Right cardiac atrium (tissue), 5 donors: Measurements from ENCODE around the gene SLC10A4. TPM values are rescaled to one million over a fixed set of nuclear protein-coding genes. Genes with fewer than 3 reads are reported as not detected.
"Not testable (repeated sequence)": the region's sequence is repeated elsewhere in the genome, so short reads cannot be mapped to it uniquely, and the experiment has no call there.

Experiments used
- ATAC-seq, 2 donors: fragments of 200-7000 bp; cut with Tn5 transposase; one replicate each; pipeline versions ENCODE4 v1.8.0 to v1.9.1; 2020; ENCODE audit warnings: moderate library complexity in 2 of 2, mild to moderate bottlenecking in 1 of 2
- DNase-seq, 3 donors: peaks; one replicate each; pipeline ENCODE4 v3.0.0-alpha.2; 2020
- H3K27ac ChIP-seq: one replicate; pipeline ENCODE4 v1.5.1; 2013; ENCODE audit warnings: mild to moderate bottlenecking, low read length, control low read depth, moderate library complexity
- H3K27me3 ChIP-seq: one replicate; pipeline ENCODE4 v1.6.1; 2013; ENCODE audit not compliant: control insufficient read depth, insufficient read depth
- H3K4me1 ChIP-seq: one replicate; pipeline ENCODE4 v1.6.1; 2013; ENCODE audit warnings: low read length; ENCODE audit not compliant: control insufficient read depth, insufficient read depth
- H3K4me3 ChIP-seq: one replicate; pipeline ENCODE4 v1.5.1; 2013; ENCODE audit warnings: low read length, control low read depth
- H3K9me3 ChIP-seq: one replicate; pipeline ENCODE4 v1.6.1; 2013; ENCODE audit warnings: low read length; ENCODE audit not compliant: control insufficient read depth
- WGBS: extraction: QIAGEN DNeasy Blood & Tissue Kit; methylation state at CpG from one replicate; pipeline ENCODE4 v1.1.7; 2013; 5-methylcytosine and 5-hydroxymethylcytosine counted together
- intact Hi-C, 4 donors: fragments of 100-400 bp; cut with DNase I; formaldehyde crosslinking; loops; one replicate each; pipeline versions ENCODE4 v1.11.0 to v1.14.0; 2022 to 2023
- long read RNA-seq, 4 donors: library from polyadenylated mRNA; unstranded; transcript quantifications; one replicate each; pipeline ENCODE4 v2.0.0, GENCODE V29; 2020 to 2021
- polyA plus RNA-seq: library from polyadenylated mRNA; stranded (reverse); fragments of 200-250 nt; gene quantifications from one replicate; pipeline ENCODE4 v1.2.3, GENCODE V29; 2013
- total RNA-seq, 4 donors: library from RNA; stranded (reverse); fragmentation: NEBNext Ultra II Directional; extraction: Animal tissue kit (Norgen Biotek cat#: 25700); gene quantifications; one replicate each; pipeline ENCODE4 v1.2.1, GENCODE V29; 2021
- donor health status: healthy with polysubstance abuse.
- donor health status: DM: no; HTN: yes; CAD: no.
- donor health status: DM: no; HTN: no; CAD: no.
- donor health status: DM: no; HTN: yes; CAD: no; lungs with severe emphysema.
- donor health status: DM: yes; HTN: yes; CAD: no.

SLC10A4 gene, protein sequence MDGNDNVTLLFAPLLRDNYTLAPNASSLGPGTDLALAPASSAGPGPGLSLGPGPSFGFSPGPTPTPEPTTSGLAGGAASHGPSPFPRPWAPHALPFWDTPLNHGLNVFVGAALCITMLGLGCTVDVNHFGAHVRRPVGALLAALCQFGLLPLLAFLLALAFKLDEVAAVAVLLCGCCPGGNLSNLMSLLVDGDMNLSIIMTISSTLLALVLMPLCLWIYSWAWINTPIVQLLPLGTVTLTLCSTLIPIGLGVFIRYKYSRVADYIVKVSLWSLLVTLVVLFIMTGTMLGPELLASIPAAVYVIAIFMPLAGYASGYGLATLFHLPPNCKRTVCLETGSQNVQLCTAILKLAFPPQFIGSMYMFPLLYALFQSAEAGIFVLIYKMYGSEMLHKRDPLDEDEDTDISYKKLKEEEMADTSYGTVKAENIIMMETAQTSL
- total RNA-seq: under 1 TPM in 1 of 4 donors, not detected in 3; 0.25 TPM
- 0.09 TPM for polyA plus RNA-seq
- long read RNA-seq, donor 1: 0 reads
- long read RNA-seq, donor 2, partial matches to known transcripts: 0 of 1 reads
- long read RNA-seq, donor 2, other reads (novel, unspliced or antisense): 0 of 1 reads
- long read RNA-seq, donor 3: 0 reads
- long read RNA-seq, donor 4, partial matches to known transcripts: 0 of 1 reads
- long read RNA-seq, donor 4, other reads (novel, unspliced or antisense): 0 of 1 reads

DNA sequence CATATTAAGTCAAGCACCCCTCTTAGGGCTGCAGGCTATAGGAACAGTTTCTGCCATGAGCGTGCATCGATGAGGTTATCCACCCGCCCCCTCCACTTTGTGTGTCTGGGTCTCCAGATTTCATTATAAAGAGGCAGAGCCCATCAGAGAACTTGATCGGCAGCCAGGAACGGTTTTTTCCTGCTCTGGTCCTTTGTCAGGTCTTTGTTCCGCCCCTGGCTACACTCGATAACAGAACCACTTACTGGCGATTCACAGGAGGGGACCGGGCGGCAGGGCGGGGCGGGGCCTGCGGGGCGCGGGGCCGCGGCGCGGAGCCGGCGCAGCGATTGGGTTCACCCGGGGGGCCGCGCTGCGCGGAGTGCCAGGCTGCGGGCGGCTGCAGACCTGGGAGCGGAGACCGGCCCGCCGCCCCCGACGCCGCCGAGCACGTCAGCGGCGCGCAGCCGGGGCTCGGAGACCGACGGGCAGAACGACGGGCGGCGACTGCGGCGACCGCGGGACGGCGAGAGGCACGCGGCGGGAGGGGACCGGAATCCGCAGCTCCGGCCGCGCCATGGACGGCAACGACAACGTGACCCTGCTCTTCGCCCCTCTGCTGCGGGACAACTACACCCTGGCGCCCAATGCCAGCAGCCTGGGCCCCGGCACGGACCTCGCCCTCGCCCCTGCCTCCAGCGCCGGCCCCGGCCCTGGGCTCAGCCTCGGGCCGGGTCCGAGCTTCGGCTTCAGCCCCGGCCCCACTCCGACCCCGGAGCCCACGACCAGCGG is at the start of gene SLC10A4:
Gene SLC10A4 (plus strand): TSS at position 338 of the 771 bp plus-strand sequence. CDS start 219 bp downstream, at position 557.
- ATAC-seq (peak in 1 of 2 donors; percentile 22), DNase-seq (peak in 2 of 3 donors; percentile 50 to 53)
- intact Hi-C loops: no loop called here
- no peak within 1 kb of the TSS for H3K27ac ChIP-seq
- H3K4me3 ChIP-seq: peak within 1 kb of the TSS; percentile 61
- no peaks in the 10 kb centered on the region for H3K9me3 ChIP-seq
- no peaks in the 10 kb centered on the region for H3K4me1 ChIP-seq
- no peaks in the 10 kb centered on the region for H3K27me3 ChIP-seq
- 3% methylated on average over 85 of the region's 85 CpGs for WGBS

DNA sequence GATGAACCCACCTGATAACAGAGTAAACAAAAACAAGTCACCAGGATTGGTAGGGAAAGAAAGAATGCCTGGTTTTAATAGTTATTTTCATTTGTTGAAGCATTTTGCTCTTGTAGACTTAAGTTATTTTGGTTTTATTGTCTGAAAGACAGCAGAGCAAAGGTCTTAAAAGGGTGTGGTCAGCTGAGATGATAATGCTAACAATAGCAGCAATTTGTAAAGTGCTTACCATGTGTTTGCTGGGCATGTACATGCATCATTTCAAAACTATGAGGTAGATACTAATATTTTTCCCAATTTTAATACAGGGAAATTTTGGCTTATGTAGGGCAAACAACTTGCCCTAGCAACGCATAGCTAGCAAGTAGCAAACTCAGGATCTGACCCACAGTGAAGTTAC is 46.8 kb upstream of the SLC10A4 start:
- ATAC-seq (no peak), DNase-seq (no peak)
- Histone ChIP-seq H3K4me3 (no peak overlapping the region), H3K4me1 (no peaks in the 10 kb centered on the region), H3K27ac (no peak overlapping the region), H3K27me3 (no peaks in the 10 kb centered on the region), H3K9me3 (no peaks in the 10 kb centered on the region)
- intact Hi-C loops: no loop called here
- 91% methylated on average over 1 of the region's 1 CpG for WGBS

DNA sequence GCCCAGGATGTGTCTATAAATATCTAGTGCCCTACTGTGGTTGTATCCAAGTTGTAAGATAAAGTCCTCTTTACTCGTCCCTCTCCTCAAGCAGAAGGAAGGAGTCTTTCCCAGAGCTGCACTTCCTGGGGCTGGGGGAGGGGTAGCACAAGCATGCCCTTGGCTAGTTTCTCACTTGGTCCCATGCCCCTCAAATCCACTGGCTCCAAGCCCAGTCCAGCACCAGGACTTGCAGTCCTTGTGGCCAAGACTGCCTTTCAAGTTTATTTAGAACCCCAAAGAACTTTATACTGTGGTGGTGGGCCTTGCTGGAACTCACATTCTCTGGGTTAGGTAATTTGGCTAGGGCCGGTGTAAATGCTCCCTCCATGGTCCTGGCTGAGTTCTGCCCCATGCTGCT is 43.2 kb upstream of the SLC10A4 start:
- Histone ChIP-seq H3K9me3 (no peaks in the 10 kb centered on the region), H3K27me3 (no peaks in the 10 kb centered on the region), H3K27ac (no peak overlapping the region), H3K4me3 (no peak overlapping the region), H3K4me1 (no peaks in the 10 kb centered on the region)
- ATAC-seq: no peak
- 44% methylated on average over 2 of the region's 2 CpGs for WGBS
- intact Hi-C loops: no loop called here
- DNase-seq: no peak

DNA sequence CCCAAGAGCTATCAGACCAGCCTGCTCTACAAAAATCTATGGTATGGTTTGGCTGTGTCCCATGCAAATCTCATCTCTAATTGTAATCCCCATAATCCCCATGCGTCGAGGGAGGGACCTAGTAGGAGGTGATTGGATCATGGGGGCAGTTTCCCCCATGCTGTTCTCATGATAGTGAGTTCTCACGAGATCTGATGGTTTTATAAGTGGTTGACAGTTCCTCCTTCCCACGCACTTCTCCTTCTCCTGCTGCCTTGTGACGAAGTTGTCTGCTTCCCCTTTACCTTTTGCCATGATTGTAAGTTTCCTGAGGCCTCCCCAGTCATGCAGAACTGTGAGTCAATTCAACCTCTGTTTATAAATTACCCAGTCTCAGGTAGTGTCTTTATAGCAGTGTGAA is 42.2 kb upstream of the SLC10A4 start:
- H3K27me3 ChIP-seq, intact Hi-C loops, H3K9me3 ChIP-seq, DNase-seq, H3K27ac ChIP-seq, ATAC-seq, H3K4me3 ChIP-seq, H3K4me1 ChIP-seq: not testable (repeated sequence)
- WGBS: 76% methylated on average over 5 of the region's 5 CpGs

DNA sequence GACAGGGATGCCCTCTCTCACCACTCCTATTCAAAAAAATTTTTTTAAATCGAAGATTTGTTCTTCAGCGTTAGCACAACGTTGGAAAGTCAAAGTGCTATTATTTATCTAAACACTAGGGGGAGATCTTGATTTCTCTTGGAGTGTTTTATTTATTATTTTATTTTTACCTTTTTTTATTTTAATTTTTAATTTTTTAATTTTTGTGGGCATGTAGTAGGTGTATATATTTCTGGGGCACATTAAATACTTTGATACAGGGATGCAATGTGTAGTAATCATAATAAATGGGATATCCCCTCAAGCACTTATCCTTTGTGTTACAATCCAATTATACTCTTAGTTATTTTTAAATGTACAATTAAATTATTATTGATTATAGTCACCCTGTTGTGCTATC is 37.4 kb upstream of the SLC10A4 start:
- ATAC-seq: no peak
- Histone ChIP-seq H3K9me3 (no peaks in the 10 kb centered on the region), H3K4me1 (no peaks in the 10 kb centered on the region), H3K27ac (no peak overlapping the region), H3K4me3 (no peak overlapping the region), H3K27me3 (no peaks in the 10 kb centered on the region)
- intact Hi-C loops: loop anchor here in 1 of 4 donors (5.0 kb wide), 1 partner anchor 517 kb away; no protein-coding TSS in a partner anchor
- DNase-seq: no peak
- 9% methylated on average over 3 of the region's 3 CpGs for WGBS

DNA sequence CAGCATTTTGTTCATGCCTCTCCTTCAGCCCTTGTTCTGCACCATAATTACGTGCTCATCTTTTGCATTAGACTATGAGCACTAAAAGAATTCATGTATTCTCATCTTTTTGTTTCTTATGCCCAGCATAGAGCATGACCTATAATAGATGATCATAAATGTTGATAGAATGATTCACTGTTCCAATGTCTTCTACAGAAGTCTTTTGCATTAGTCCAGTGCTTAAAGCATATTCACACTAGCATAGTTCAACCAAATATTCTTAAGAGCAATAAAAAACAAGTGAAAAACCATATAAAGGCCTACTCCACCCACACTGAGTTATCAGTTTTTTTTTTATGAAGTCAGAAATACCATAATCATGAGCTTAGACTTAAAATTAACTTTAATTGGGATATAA is 36.5 kb upstream of the SLC10A4 start:
- H3K27me3 ChIP-seq: no peaks in the 10 kb centered on the region
- no peaks in the 10 kb centered on the region for H3K9me3 ChIP-seq
- no peak overlapping the region for H3K4me3 ChIP-seq
- DNase-seq (no peak), ATAC-seq (no peak)
- no peak overlapping the region for H3K27ac ChIP-seq
- H3K4me1 ChIP-seq: no peaks in the 10 kb centered on the region
- 94% methylated on average over 1 of the region's 1 CpG for WGBS
- intact Hi-C loops: loop anchor here in 1 of 4 donors (5.0 kb wide), 1 partner anchor 516 kb away; no protein-coding TSS in a partner anchor

DNA sequence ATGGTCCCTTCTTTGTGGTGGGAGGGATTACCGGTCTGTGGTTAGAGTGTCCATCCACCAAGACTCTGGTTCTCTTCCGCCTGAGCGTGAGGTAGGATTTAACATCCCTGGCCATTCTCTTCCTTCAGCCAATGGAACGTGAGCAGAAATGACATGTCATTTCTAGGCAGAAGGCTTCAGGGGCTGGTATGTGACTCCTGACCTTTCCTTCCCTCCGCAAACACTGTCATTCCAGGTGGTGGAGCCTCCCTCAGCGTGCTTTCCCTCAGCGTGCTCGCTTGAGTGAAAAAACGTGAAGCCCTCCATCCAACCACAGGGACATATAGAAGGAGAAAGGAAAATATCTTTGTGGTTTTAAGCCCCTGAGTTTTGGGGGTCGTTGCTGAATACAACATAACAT is 34.0 kb upstream of the SLC10A4 start:
- intact Hi-C loops: loop anchor here in 1 of 4 donors (5.0 kb wide), 1 partner anchor 513 kb away; no protein-coding TSS in a partner anchor
- Histone ChIP-seq H3K27me3 (no peaks in the 10 kb centered on the region), H3K4me3 (no peak overlapping the region), H3K27ac (no peak overlapping the region), H3K9me3 (no peaks in the 10 kb centered on the region), H3K4me1 (no peaks in the 10 kb centered on the region)
- WGBS: 89% methylated on average over 10 of the region's 10 CpGs
- ATAC-seq (no peak), DNase-seq (no peak)

DNA sequence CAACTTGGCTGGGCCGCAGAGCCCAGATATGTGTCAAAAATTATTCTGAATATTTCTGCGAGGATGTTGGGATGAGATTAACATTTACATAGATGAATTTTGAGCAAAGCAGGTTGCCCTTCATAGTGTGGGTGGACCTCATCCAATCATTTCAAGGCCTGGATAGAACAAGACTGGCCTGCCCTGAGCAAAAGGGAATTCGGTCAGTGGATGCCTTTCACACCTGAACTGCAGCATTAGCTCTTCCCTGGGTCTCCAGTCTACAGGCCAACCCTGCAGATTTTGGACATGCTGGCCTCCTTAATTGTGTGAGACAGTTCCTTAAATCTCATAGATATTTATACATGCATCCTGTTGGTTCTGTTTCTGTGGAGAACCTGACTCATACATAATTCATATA is 32.4 kb upstream of the SLC10A4 start:
- Histone ChIP-seq H3K9me3 (no peaks in the 10 kb centered on the region), H3K4me1 (no peaks in the 10 kb centered on the region), H3K27me3 (no peaks in the 10 kb centered on the region), H3K4me3 (no peak overlapping the region), H3K27ac (no peak overlapping the region)
- WGBS: 96% methylated on average over 3 of the region's 3 CpGs
- ATAC-seq: no peak
- DNase-seq: no peak
- intact Hi-C loops: no loop called here

DNA sequence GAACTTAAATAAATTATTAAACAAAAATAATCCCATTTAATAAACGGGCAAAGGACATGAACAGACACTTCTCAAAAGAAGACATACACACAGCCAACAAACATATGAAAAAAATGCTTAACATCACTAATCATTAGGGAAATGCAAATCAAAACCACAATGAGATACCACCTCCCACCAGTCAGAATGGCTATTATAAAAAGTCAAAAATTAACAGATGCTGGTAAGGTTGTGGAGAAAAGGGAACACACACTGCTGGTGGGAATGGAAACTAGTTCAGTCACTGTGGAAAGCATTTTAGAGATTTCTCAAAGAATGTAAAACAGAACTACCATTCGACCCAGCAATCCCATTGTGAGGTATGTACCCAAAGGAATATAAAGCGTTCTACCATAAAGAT is 31.5 kb upstream of the SLC10A4 start:
- WGBS: 88% methylated on average over 3 of the region's 3 CpGs
- intact Hi-C loops, H3K27ac ChIP-seq, H3K9me3 ChIP-seq, H3K4me3 ChIP-seq, H3K4me1 ChIP-seq, DNase-seq, H3K27me3 ChIP-seq, ATAC-seq: not testable (repeated sequence)

DNA sequence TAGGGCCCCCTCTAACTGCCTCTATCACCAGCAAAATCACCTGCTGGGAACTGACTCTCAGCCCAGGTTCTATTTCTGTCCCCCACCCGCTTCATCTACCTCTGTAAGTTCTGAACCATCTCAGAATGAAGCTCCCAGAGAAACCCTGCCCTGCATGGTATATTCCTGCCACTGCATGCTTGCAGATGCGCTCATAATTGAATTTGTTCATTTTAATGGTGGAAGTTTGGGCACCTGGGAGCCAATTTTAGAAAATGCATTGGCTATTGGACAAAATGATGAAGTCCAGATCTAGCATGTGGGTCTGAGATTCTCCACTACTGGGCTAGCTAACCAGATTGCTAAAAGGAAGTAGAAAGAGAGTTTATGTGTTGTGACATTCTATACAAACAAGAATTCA is 28.6 kb upstream of the SLC10A4 start:
- DNase-seq (no peak), ATAC-seq (no peak)
- Histone ChIP-seq H3K4me3 (no peak overlapping the region), H3K9me3 (no peaks in the 10 kb centered on the region), H3K27ac (no peak overlapping the region), H3K4me1 (no peaks in the 10 kb centered on the region), H3K27me3 (no peaks in the 10 kb centered on the region)
- WGBS: 92% methylated on average over 2 of the region's 2 CpGs
- intact Hi-C loops: no loop called here

DNA sequence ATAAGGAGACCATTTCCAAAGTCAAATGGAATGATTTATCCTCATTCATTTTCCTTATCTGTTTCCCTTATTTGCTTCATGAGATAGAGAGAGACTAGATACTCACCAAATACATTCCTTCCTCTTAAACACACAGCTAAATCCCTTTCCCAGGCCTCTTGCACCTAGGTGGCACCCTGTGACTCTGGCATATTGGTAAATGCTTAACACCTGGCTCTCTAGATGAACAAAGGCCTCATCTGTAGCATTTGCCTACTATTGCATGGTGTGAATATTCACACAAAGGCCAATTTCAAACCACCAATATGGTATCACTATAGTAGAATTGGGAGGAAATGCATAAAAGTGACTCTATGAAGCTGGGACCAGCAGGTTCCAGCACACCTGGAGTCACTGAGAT is 22.1 kb upstream of the SLC10A4 start:
- Histone ChIP-seq H3K4me1 (no peaks in the 10 kb centered on the region), H3K27me3 (no peaks in the 10 kb centered on the region), H3K27ac (no peak overlapping the region), H3K9me3 (no peaks in the 10 kb centered on the region), H3K4me3 (no peak overlapping the region)
- no peak for DNase-seq
- no peak for ATAC-seq
- intact Hi-C loops: no loop called here
